SK-N-MC (cell line): ENCODE results near the gene VDAC1.

Experiments used
- DNase-seq: peaks from one replicate; pipeline ENCODE4 v3.0.0-alpha.2; 2011; ENCODE audit warnings: low read depth, low spot score
- H3K27ac ChIP-seq: fragments of 200-600 bp; sonication (generic); 2 replicates; pipeline ENCODE4 v1.5.1; 2016; ENCODE audit warnings: mixed run types
- H3K36me3 ChIP-seq: fragments of 200-600 bp; sonication (generic); 2 replicates; pipeline ENCODE4 v1.6.1; 2017; ENCODE audit warnings: antibody characterized with exemption, low read length, mixed read lengths; ENCODE audit not compliant: insufficient read depth
- H3K4me3 ChIP-seq: fragments of 200-600 bp; sonication (generic); 2 replicates; pipeline ENCODE4 v1.5.1; 2016
- H3K9ac ChIP-seq: fragments of 200-600 bp; sonication (generic); 2 replicates; pipeline ENCODE4 v1.8.0; 2017; ENCODE audit warnings: mixed run types, mixed read lengths; ENCODE audit not compliant: insufficient read length
- H3K9me3 ChIP-seq: fragments of 200-600 bp; sonication (generic); 2 replicates; pipeline ENCODE4 v1.6.1; 2017; ENCODE audit warnings: low read depth, mild to moderate bottlenecking, antibody characterized with exemption, low read length, moderate library complexity, mixed read lengths
- EZH2 ChIP-seq: fragments of 200-600 bp; sonication (generic); IDR thresholded peaks from one replicate; pipeline ENCODE4 v1.6.1; 2017; ENCODE audit warnings: antibody characterized with exemption
- FOXP2 ChIP-seq: optimal IDR thresholded peaks from 2 replicates; pipeline ENCODE3; 2011; ENCODE audit warnings: mild to moderate bottlenecking, moderate library complexity; ENCODE audit not compliant: insufficient read depth; ENCODE audit errors: extremely low read length, control extremely low read depth
- POLR2AphosphoS5 ChIP-seq: IDR thresholded peaks from 2 replicates; pipeline ENCODE4 v1.6.1; 2012; ENCODE audit warnings: mild to moderate bottlenecking, low read depth, low read length, borderline replicate concordance

VDAC1 gene

GRCh38 chr5:133932441-133933168 lies 72.2 kb downstream of the VDAC1 start:
- TF ChIP-seq EZH2 (no peak), FOXP2 (no peak), POLR2AphosphoS5 (no peak)
- DNase-seq = no peak
- Histone ChIP-seq H3K27ac (no peak overlapping the region), H3K4me3 (no peak overlapping the region), H3K36me3 (no peaks in the 10 kb centered on the region), H3K9ac (no peak overlapping the region), H3K9me3 (no peaks in the 10 kb centered on the region)

GRCh38 chr5:133931546-133931945 lies 73.2 kb downstream of the VDAC1 start:
- Histone ChIP-seq H3K9ac (no peak overlapping the region), H3K27ac (no peak overlapping the region), H3K9me3 (no peaks in the 10 kb centered on the region), H3K4me3 (no peak overlapping the region), H3K36me3 (no peaks in the 10 kb centered on the region)
- TF ChIP-seq POLR2AphosphoS5 = no peak
- no peak for TF ChIP-seq FOXP2
- no peak for TF ChIP-seq EZH2
- DNase-seq = no peak

GRCh38 chr5:133930813-133931090 lies 74.0 kb downstream of the VDAC1 start:
- DNase-seq = no peak
- no peaks in the 10 kb centered on the region for H3K9me3 ChIP-seq

DNA sequence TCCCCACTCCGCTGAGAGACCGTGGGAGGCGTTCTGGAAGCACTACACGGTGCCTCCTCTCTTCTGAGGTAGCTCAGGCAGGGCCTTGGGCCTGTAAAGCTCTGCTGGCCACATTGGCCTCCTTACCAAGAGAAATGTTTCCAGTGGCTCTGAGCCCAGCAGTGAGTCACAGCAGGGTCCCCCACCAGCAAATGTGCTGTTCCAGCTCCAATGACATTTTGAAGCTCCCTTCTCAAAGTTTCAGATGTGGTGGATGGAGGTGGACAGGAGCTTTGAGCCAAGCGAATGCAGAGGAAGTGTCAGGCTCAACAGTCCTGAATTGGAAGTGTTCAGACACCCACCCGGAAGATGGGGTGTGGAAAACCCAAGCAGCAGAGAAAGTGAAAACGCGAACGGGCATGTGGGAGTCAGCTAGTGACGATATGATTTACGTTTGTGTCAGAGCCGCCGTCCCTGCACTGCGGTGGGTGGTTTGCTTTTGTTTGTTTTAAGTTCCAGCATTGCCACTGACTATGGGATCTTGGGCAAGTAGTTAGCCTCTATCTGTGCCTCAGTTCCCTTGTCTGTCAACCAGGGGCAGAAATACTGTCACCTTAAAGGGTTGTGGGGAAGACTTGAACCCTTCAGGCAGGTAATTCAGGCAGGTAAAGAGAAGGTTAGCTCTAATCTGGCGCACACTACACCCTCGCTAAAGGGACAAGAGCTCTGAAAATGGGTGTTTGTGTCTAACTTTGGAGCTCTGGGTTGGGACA lies 74.5 kb downstream of the VDAC1 start:
- H3K27ac ChIP-seq = no peak overlapping the region

More at GRCh38 chr5:133930813-133931090, 74.0 kb downstream of the VDAC1 start:
- no peak overlapping the region for H3K9ac ChIP-seq
- H3K4me3 ChIP-seq = no peak overlapping the region
- TF ChIP-seq POLR2AphosphoS5 (no peak), FOXP2 (no peak), EZH2 (no peak)
- H3K27ac ChIP-seq = no peak overlapping the region
- no peaks in the 10 kb centered on the region for H3K36me3 ChIP-seq

GRCh38 chr5:133928587-133929393 lies 76.0 kb downstream of the VDAC1 start:
- no peak overlapping the region for H3K4me3 ChIP-seq
- no peaks in the 10 kb centered on the region for H3K9me3 ChIP-seq
- no peak overlapping the region for H3K9ac ChIP-seq
- H3K27ac ChIP-seq = no peak overlapping the region
- TF ChIP-seq EZH2 (no peak), FOXP2 (no peak), POLR2AphosphoS5 (no peak)
- H3K36me3 ChIP-seq = no peaks in the 10 kb centered on the region
- no peak for DNase-seq

More for the DNA sequence above, 74.5 kb downstream of the VDAC1 start:
- no peak for TF ChIP-seq FOXP2
- no peak for TF ChIP-seq EZH2
- no peak for TF ChIP-seq POLR2AphosphoS5
- H3K36me3 ChIP-seq = no peaks in the 10 kb centered on the region
- H3K4me3 ChIP-seq = no peak overlapping the region
- DNase-seq = no peak
- H3K9ac ChIP-seq = no peak overlapping the region
- no peaks in the 10 kb centered on the region for H3K9me3 ChIP-seq

- TF ChIP-seq EZH2 (no peak), FOXP2 (no peak), POLR2AphosphoS5 (no peak)
- Histone ChIP-seq H3K9ac (no peak overlapping the region), H3K27ac (no peak overlapping the region; the same call in 1 of the 2 replicates), H3K9me3 (no peaks in the 10 kb centered on the region), H3K36me3 (no peaks in the 10 kb centered on the region), H3K4me3 (peak overlapping the region; percentile 31; the same call in 1 of the 2 replicates)
- no peak for DNase-seq
Measured at GRCh38 chr5:133927300-133928180, 77.2 kb downstream of the VDAC1 start.

DNA sequence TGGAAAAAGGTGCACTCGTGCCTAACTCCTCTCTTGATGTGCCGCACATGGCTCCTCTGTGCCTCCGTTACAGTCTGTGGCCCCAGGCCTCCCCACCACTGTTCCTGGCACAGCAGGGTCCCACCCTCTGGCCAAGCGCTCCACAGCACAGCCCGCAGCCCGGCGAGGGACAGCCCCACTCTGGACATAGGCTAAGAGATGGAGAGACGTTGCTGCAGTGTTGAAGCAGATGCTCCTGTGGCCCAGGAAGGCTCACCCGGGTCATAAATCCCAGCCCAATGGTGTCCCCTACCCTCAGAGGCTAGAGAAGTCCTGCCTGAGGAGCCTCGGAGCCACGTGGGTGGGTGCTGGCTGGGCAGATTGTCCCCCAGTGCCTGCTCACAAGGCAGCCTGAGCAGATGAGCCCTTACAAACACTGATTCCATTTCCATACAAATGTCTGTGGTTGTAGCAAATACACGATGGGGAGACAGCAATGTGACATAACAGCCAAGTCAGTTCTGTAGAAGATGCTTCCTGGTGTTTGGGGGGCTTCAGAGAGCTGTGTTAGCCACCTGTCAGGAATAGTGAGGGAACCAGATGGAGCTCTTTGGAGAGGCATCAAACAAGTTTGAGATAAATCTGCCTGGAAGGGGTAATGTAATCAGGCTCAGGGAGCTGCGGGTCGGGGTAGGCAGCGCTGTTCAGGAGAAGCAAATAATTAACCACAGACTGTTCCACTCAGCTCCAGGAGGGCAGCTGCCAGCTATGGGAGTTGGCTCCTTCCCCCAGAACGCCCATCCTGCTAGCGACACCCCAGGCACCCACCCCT lies 78.1 kb downstream of the VDAC1 start:
- H3K9ac ChIP-seq = no peak overlapping the region
- DNase-seq = no peak
- H3K9me3 ChIP-seq = no peaks in the 10 kb centered on the region
- H3K4me3 ChIP-seq = peak overlapping the region; percentile 31; the same call in 1 of the 2 replicates
- TF ChIP-seq EZH2 (no peak), FOXP2 (no peak)
- no peaks in the 10 kb centered on the region for H3K36me3 ChIP-seq
- no peak overlapping the region; the same call in 1 of the 2 replicates for H3K27ac ChIP-seq
